ENCODE results near the gene DCC. TPM values are rescaled to one million over a fixed set of nuclear protein-coding genes. Genes with fewer than 3 reads are reported as not detected.

The DCC gene
- total and polyA plus RNA-seq, 2 experiments from 2014 or later = 0.53 to 0.73 TPM

DNA sequence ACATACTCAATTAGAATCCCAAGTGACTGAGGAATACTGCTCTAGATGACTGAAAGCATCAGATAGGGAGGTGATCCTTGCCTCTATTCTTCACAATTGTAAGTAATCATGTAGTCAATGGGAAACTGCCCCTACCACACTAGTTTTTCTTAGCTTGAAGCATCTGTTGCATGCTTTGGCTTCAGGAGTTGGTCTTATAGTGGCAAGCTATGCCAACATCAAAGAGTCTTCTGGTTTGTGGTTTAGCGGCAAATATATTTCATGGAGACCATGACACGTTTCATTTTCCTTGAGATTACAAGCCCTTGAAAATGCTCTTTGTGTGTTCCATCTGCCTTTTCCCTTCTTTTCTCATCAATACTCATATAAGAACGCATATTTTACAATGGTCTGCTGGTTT is 12.9 kb downstream of the DCC start:
- peaks cover 3% of the 10 kb centered on the region; the same call in 1 of the 3 replicates for H3K36me3 Mint-ChIP-seq (ENCODE audit: low read depth)
- Histone ChIP-seq H3K36me3 (ENCODE audit: insufficient read depth) (no peaks in the 10 kb centered on the region), H3K4me2 (no peak overlapping the region), H3K9me2 (ENCODE audit: insufficient read depth) (no peaks in the 10 kb centered on the region), H3K4me3 (no peak overlapping the region), H3K4me1 (ENCODE audit: insufficient read depth) (no peaks in the 10 kb centered on the region), H4K20me1 (replicated peaks; ENCODE audit: insufficient read depth) (no peaks in the 10 kb centered on the region), H3K27ac (ENCODE audit: low read depth) (no peak overlapping the region), H3K79me2 (replicated peaks; ENCODE audit: insufficient read depth) (no peaks in the 10 kb centered on the region), H2AFZ (no peak overlapping the region), H3F3A (replicated peaks; ENCODE audit: low read depth) (no peaks in the 10 kb centered on the region), H3K27me3 (ENCODE audit: insufficient read depth) (no peaks in the 10 kb centered on the region)
- H3K27ac Mint-ChIP-seq = no peak overlapping the region
- no peaks in the 10 kb centered on the region for H3K4me1 Mint-ChIP-seq
- H3K4me3 Mint-ChIP-seq = no peak overlapping the region
- peaks cover 3% of the 10 kb centered on the region; the same call in 1 of the 3 replicates for H3K9me3 Mint-ChIP-seq
- no peak for DNase-seq (ENCODE audit: low spot score)
- H3K27me3 Mint-ChIP-seq (ENCODE audit: insufficient read depth, low read depth, poor library complexity) = peaks cover 2% of the 10 kb centered on the region
- TF ChIP-seq EZH2phosphoT487 (IDR thresholded peaks at IDR 0.05; ENCODE audit: unreplicated experiment) = no peak
- no peak for TF ChIP-seq ETS1 (IDR thresholded peaks at IDR 0.05)
- no peak for TF ChIP-seq NANOG (IDR thresholded peaks at IDR 0.05; ENCODE audit: borderline replicate concordance)
- TF ChIP-seq ZNF114 (CRISPR knock-in tag; IDR thresholded peaks at IDR 0.05) = no peak
- no peak for TF ChIP-seq ZNF331 (CRISPR knock-in tag; IDR thresholded peaks at IDR 0.05; ENCODE audit: low read depth)
- TF ChIP-seq REST (IDR thresholded peaks at IDR 0.05; ENCODE audit: unreplicated experiment) = no peak
- TF ChIP-seq EZH2 (IDR thresholded peaks at IDR 0.05; ENCODE audit: low read depth, unreplicated experiment) = no peak
- no peak for TF ChIP-seq JUNB (IDR thresholded peaks at IDR 0.05; ENCODE audit: unreplicated experiment)
- TF ChIP-seq STAT1 (IDR thresholded peaks at IDR 0.05; ENCODE audit: unreplicated experiment) = no peak
- TF ChIP-seq POLR2AphosphoS5 (IDR thresholded peaks at IDR 0.05; ENCODE audit: low read depth) = no peak
- no peak for TF ChIP-seq ZNF462 (CRISPR knock-in tag; IDR thresholded peaks at IDR 0.05)
- TF ChIP-seq CREB1 (CRISPR knock-in tag; IDR thresholded peaks at IDR 0.05; ENCODE audit: low read depth) = no peak
- TF ChIP-seq CTCF (conservative IDR thresholded peaks at IDR 0.05; ENCODE audit: low read depth in 2 of 2) = no peak
- ATAC-seq = no peak

Data from GM23338 (cell line).